OCI-LY3 (cell line): Measurements from ENCODE around the gene ZCCHC12.

Source experiments
- EZH2phosphoT487 ChIP-seq: fragments of 200-600 bp; shearing (Covaris generic); IDR thresholded peaks from 2 replicates; pipeline ENCODE4 v1.6.1; 2018; ENCODE audit warnings: antibody characterized with exemption, mixed run types, low read depth
- TF ChIP-seq, protein P1 (sequence below): fragments of 200-600, 300-600 bp; sonication (generic); IDR thresholded peaks from 2 replicates; pipeline ENCODE4 v1.5.1; 2014; ENCODE audit warnings: antibody characterized with exemption, low read length, low read depth

DNA sequence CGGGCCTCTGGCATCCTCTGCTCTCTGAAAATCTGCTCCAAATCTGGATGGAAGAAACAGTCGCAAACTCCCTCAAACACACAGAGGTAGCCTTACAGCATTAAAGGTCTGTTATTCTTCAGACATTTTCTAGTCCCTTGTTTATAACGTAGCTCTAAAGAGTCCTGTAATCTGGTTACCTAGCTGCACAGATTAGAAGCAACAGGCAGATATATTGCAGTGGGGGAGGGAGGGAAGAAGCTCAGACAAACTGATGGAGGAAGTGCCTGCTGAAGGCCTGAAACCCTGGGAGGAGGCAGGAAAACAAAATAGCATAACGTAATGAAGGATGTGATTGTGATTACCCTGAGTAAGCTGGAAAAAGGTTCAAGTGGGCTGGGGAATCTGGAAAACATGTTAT lies 39.4 kb downstream of the ZCCHC12 start:
- TF ChIP-seq, protein P1, sequence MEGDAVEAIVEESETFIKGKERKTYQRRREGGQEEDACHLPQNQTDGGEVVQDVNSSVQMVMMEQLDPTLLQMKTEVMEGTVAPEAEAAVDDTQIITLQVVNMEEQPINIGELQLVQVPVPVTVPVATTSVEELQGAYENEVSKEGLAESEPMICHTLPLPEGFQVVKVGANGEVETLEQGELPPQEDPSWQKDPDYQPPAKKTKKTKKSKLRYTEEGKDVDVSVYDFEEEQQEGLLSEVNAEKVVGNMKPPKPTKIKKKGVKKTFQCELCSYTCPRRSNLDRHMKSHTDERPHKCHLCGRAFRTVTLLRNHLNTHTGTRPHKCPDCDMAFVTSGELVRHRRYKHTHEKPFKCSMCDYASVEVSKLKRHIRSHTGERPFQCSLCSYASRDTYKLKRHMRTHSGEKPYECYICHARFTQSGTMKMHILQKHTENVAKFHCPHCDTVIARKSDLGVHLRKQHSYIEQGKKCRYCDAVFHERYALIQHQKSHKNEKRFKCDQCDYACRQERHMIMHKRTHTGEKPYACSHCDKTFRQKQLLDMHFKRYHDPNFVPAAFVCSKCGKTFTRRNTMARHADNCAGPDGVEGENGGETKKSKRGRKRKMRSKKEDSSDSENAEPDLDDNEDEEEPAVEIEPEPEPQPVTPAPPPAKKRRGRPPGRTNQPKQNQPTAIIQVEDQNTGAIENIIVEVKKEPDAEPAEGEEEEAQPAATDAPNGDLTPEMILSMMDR, result no peak
- TF ChIP-seq EZH2phosphoT487, result no peak
